Limb (tissue), 2 donors: ENCODE measurements around the gene TBC1D22A.
A peak's percentile ranks its signal among the peaks of the same experiment; 100 is the strongest.

Experiments
- DNase-seq, 2 donors: peaks; one replicate each; pipeline ENCODE4 v3.0.0-alpha.2; 2016; ENCODE audit errors: extremely low spot score in 2 of 2

The TBC1D22A gene

GRCh38 chr22:47152236-47152635 lies 389.8 kb downstream of the TBC1D22A start:
- no peak for DNase-seq

DNA sequence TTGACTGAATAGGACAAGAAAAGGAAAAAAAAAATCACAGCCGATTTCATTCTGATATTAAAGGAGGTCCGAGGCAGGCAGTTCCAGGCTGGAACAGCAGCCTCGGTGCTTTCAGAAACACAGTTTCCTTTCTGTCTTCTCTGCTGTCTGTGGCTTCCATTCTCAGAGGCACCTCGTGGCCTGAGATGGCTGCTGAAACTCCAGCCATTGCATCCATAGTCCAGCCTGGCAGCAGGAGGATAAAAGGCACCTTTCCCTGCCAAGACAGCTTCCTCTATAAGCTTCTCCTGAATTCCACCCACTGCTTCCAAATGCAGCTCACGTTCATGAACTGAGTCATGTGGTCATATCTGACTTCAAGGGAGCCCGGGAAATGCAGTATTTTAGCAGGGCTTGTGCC lies 390.5 kb downstream of the TBC1D22A start:
- DNase-seq, result no peak

DNA sequence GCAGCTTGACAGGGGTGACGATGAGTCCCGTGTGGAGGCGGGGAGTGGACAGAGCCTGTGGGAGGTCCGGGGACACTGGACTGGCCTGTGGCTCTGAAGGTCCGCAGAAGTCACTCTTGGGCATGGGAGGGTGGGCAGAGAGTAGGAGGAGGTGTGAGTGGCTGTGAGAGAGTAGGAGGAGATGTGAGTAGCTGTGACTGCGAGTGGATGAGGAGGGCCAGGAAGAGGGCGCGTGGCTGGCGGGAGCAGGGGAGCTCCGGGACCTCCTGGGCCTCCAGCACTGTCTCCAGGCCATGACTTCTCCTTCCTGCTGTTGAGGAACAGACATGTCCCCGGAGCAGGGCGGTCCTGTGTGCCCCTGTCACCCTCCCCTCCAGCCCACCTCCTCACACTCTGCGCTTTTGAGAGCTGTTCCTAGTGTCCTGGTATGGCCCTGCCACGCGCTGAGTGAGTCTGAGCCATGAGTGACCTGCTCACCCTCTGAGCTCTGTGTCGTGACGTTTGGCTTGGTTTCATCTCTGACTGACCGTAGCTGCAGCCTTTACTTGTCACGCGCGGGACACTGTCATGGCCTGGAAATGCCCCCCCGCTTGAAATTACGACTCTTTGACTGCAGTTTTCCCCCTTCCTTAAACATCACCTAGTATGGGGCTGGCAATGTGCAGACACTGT lies 391.5 kb downstream of the TBC1D22A start:
- DNase-seq, result no peak

GRCh38 chr22:47154621-47155081 lies 392.2 kb downstream of the TBC1D22A start:
- peak; percentile 51 to 64 for DNase-seq

DNA sequence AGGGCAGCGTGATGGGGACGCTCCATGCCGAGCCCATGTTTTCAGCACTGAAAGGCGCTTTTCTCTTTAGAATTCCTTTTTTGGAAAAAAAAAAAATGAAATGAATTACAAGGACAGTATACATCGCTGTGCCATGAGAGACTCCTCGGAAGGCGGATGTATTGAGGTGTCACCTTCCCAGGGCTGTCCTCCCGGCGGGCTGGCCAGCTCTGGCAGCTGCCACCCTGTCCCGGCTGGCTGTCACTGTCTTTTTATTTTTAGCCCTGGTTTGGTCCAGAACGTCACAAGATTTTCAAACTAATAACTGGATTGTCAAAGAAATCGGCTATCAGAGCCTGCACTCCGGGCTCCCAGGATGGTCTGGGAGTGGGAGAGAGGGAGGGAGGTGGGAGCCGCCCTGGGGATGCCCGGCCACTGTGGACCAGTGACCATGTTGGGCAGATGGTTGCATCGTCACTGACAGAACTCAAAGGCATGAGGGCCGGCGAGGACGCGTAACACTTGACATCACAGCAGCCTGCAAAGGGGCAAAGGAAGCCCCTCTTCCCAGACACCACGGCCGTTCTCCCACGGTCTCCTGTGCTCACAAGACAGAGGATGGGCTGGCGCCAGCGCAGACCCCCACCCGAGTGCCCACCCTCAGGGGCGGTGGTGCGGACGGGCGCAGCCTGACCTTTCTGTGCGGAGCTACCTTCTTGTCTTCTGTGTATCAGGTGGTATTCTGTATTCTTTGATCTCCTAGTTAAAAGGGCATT lies 392.9 kb downstream of the TBC1D22A start:
- no peak for DNase-seq

DNA sequence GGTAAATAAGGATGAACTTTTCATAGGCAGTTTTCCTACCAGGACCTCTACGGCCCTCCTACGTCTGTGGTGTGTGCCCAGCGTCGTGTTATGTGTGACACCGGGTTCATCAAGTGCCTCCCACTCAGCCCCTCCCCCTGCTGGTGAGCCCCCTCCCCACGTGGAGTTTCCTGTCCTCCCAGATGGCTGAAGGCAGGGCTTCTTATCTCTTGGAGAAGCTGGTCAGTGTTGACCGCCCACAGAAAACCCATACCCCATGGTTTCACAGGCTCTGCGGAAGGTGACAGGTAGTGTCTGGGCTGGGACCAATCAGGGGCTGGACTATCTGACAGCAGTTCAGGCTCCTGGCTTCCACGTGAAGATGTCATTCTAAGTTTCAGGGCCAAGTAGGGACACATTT lies 393.5 kb downstream of the TBC1D22A start:
- no peak for DNase-seq

GRCh38 chr22:47156352-47157092 lies 394.1 kb downstream of the TBC1D22A start:
- no peak for DNase-seq

GRCh38 chr22:47157093-47157420 lies 394.6 kb downstream of the TBC1D22A start:
- no peak for DNase-seq

- no peak for DNase-seq
These were observed 395.2 kb downstream of the TBC1D22A start for GRCh38 chr22:47157486-47158270.

- DNase-seq, result no peak
These were observed 396.0 kb downstream of the TBC1D22A start for GRCh38 chr22:47158457-47158856.

- no peak for DNase-seq
These were observed 397.1 kb downstream of the TBC1D22A start for GRCh38 chr22:47159592-47159991.

DNA sequence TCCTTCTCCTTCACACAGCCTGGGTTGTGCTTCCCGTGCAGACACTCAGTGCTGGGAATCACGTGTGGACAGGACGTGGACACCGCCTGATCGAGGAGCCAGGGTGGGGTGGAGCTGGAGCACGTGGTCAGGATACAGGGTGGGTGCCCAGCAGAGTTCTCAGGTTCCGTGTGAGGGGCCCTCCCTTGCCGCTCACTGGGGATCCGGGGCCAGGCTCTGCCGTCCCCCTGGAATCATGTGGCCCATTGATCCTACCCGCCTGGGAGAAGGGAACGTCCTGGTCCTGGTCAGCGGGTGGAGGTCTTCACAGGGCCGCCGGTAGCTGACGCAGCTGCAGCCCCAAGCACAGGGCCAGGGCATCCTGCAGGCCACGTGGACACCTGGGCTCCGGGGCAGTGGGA lies 397.7 kb downstream of the TBC1D22A start:
- DNase-seq, result no peak

- DNase-seq, result no peak
These were observed 398.5 kb downstream of the TBC1D22A start for GRCh38 chr22:47160781-47161520.

- DNase-seq, result peak in 1 of 2 donors; percentile 55
These were observed 399.2 kb downstream of the TBC1D22A start for GRCh38 chr22:47161631-47162030.

- DNase-seq, result no peak
These were observed 400.4 kb downstream of the TBC1D22A start for GRCh38 chr22:47162865-47163264.

GRCh38 chr22:47163481-47163855 lies 401.0 kb downstream of the TBC1D22A start:
- DNase-seq, result no peak

DNA sequence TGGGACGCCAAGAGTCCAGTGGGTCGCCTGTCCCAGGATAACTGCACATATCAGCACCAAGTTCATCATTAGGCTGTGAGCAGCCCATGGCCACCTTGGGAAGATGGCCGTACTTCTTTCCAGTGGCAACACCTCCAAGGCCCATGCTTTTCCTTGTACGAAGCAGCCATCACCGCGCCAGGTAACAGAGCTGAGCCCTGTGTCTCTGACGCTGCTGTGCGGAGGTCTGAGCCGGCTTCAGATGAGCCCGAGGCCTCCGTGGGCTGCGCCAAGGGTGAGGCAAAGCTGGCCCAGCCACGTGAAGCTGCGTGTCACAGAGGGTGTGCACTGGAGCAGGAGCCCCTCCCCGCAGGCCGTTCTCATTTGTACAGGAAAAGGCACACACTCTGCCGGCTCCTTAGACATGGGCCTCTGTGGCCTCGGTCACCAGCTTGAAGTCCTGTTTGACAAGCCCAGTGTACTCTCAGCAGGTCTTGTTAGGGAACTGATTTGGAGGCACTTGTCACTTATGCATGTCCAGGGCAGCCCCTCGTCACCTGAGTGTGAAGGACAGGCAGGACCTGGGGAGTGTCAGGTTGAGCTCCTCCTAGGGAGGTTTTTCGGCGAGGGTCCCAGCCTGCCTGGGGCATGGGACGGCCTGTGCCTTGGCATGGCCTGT lies 401.5 kb downstream of the TBC1D22A start:
- DNase-seq, result no peak

- DNase-seq, result no peak
These were observed 402.3 kb downstream of the TBC1D22A start for GRCh38 chr22:47164514-47165337.

DNA sequence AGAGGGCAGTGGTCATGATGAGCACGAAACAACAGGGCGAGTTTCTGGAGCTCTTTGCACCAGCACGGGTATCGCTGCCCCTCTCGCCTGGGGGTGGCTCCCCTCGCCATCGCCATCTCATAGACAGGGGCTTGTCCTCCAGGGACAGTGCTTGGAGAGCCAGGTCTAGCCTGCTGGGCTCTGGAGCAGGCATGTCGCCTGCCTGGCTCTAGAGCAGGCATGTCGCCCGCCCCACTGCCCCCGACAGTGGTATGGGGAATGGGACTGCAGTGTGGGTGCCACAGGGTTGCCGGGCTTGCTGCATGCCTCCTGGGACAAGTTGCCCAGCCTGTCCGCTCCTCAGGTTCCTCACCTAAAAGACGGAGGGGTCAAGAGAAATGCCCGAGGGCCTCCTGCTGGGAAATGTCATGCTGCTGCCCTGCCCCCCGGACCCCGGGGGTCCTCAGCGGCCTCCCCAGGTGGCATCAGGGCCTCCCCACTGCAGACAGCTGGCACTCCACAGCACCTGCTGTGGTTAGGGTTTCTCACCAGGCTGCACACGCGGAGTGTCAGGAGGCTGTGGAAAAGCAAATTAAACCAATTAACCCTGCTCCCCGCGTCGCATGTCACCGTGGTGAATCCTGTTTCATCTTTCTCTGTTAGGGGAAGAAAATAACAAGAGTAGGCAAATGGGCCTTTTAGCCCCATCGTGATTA lies 403.0 kb downstream of the TBC1D22A start:
- DNase-seq, result peak in 1 of 2 donors; percentile 24
